Stimulated activated CD4-positive, alpha-beta T cell treated with anti-CD3 and anti-CD28 coated beads, Interleukin-4, amount 100 ng/mL, for 24 hours (primary cell): ENCODE measurements around the gene PNISR.
"Not testable (repeated sequence)": the region's sequence is repeated elsewhere in the genome, so short reads cannot be mapped to it uniquely, and the experiment has no call there.

Experiments used
- DNase-seq: peaks from one replicate; pipeline ENCODE4 v3.0.0-alpha.2; 2020

PNISR gene, protein sequence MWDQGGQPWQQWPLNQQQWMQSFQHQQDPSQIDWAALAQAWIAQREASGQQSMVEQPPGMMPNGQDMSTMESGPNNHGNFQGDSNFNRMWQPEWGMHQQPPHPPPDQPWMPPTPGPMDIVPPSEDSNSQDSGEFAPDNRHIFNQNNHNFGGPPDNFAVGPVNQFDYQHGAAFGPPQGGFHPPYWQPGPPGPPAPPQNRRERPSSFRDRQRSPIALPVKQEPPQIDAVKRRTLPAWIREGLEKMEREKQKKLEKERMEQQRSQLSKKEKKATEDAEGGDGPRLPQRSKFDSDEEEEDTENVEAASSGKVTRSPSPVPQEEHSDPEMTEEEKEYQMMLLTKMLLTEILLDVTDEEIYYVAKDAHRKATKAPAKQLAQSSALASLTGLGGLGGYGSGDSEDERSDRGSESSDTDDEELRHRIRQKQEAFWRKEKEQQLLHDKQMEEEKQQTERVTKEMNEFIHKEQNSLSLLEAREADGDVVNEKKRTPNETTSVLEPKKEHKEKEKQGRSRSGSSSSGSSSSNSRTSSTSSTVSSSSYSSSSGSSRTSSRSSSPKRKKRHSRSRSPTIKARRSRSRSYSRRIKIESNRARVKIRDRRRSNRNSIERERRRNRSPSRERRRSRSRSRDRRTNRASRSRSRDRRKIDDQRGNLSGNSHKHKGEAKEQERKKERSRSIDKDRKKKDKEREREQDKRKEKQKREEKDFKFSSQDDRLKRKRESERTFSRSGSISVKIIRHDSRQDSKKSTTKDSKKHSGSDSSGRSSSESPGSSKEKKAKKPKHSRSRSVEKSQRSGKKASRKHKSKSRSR

DNA sequence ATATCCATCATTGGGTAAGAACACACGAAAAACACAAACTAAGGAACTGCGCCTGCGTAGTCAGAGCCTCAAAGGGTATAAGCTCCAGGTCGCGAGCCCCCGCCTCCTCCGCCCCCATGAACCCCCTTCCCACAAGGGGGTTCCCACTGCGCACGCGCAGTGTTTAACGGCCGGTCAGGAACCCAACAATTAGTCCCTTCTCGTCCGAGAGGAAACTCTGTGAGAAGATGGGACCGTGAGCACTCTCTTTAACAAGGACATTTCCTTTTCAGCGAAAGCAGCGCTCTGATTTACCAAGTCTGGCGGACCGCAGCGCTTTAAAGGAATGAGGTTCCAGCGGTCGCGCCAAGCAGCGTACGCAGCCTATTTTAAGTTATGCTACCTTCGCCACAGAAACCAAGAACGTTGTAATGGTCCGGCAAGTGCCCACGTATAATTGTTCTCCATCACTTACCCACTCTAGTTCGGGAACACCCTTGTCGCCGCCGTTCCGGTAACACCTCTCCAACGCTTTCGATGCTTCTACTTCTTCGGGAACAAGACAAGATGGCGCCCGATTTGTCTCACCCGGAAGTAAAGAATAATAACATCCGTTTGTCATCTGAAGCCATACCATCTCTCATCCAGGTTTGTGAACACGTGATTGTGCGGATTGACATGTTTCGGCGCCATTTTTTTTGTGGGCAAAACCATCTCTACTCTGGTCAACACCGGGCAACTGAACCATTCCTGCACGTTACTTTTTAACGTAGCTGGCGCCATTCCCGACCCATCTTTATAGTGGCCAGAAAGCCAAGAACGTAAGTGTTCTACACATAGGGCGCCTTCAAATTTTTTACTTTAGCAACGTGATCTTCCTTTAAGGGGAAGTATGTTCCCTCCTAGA, at the start of gene PNISR:
Gene PNISR, minus strand, starts transcription at position 548 of the 886 bp plus-strand sequence. CDS start 10,649 bp downstream, outside the sequence.
- peak; percentile 90 for DNase-seq

DNA sequence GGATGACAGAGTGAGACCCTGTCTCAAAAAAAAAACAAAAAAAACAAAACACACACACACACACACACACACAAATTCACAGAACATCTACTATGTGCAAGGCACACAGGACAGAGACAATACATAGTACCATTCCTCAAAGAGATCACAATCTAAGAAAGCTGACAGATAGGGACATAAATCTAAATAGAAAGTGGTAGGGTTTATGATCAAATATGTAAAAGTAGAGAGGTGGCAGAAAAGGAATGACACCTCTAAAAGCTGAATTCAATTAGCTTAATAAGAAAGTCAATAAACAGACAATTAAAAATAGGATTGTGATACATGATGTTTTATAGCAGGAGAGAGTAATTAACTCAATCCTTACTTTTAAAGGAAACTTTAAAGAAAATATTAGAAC, 48.6 kb upstream of the PNISR start:
- DNase-seq, result no peak

DNA sequence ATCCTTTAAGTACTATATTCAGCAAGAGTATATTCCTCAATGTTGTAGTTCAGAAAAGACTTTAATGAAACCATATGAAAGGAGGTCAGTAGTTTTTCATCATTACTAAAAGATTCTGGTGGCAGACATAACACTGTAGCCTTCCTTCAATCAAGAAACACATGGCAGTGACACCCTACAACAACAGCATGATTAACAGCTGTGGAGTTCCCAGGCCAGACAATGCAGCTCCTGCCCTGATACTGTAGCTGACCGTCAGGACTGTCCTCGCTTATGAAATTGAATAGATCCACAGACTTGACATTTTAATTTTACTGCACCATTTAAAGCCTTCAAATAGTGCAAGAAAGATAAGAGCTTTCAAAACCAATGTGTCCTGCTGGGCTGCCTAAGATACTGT, 46.5 kb upstream of the PNISR start:
- no peak for DNase-seq

DNA sequence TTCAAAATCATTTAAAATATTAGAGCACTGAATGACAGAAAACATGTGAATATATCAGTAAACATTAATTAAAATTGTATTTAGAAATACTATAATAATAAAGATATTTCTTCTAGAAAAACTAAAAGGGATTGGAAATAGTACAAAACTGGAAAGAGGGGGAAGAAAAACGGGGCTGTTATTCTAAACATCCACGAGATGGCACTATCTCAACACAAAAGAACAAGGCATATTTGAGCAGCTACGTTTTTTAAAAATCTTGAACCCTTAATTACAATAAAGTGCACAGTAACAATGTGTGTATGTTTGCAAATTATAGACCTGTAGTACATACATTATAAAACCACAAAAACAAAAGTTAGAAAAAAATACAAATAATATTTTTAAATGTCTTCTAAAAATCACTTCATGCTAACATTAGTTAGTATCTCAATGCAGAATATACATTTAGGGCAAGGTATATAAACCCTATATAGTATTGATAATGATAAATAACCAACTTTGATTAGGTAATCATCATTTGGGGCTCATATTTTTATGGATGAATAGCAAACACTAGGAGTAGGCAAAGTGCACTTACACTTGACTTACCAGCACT, 42.5 kb upstream of the PNISR start:
- DNase-seq, result no peak

DNA sequence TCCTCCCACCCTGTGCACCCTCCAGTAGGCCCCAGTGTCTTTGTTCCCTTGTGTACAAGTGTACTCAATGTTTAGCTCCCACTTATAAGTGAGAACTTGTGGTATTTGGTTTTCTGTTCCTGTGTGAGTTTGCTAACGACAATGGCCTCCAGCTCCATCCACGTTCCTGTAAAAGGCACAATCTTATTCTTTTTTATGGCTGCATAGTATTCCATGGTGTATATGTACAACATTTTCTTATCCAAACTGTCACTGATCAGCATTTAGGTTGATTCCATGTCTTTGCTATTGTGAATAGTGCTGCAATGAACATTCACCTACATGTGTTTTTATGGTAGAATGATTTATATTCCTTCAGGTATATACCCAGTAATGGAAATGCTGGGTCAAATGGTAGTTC, 34.0 kb upstream of the PNISR start:
- not testable (repeated sequence) for DNase-seq

DNA sequence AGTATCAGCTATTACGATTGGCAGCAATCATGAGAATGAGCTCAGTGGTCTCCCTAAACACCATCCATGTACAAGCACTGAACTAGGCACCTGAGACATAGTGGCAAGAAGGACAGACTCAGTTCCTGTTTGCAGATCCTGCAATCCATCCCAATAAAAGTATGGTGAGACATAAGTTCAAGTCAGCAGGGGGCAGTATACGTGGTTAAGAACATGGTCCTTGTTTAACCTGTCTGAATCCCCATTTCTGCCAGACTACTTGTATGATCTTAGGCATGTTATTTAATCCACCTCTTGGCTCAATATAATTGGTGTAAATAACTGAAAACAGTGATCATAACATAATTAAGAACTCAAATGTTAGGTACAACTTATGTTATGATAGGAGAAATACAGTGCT, 33.2 kb upstream of the PNISR start:
- DNase-seq, result no peak

DNA sequence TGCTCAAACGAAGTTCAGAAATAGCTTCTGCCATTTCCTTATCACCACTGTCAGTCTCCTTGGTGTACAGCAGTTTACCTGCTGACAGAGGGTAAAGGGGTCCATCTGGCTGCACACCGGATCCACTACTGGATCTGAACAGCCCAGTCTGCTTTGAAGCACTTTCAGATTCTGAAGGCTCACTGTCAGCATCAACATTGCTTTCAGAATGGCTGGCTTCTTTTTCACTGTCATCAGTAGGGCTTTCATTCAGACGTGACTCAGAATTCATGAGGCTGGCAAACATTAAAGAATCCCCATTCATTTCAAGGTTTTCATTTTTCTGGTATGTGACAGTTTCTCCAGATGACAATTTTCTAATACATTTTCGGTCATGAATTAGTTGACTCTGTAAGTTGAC, 21.0 kb upstream of the PNISR start:
- DNase-seq, result no peak

DNA sequence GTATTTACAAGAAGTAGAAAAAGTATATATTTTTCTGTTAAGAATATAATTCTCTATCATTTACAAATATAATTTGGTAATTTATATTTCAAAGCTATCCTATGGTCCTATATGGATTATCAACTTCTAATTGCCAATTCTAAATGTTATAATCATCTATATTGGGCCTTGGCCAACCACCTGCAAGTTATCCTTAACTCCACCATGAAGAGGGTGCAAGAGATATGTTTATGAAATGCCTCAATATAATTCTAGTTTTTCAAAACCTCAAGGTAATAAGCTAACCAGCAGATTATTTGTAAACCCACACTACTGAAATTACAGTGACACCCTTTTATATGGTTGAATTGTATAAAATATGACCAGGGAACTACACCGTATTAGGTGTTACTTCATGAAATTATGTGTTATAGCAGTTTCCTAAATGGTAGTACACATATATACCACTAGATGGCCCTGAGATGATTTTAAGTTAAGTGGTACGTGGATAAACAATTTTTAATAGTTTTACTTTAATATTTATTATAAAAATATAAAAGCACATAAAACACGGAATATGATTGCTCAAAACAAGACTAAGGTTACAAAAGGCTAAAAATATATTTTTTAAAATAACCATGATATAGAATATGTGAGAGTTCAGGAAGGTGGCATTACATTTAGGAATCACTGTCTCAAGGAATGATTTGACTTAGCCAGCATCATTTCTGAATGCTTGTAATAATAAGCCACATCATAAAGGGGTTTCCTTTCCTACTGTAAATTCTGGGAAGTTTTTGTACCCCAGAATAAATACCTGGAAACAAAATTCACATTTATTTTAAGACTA, 9.8 kb upstream of the PNISR start:
- no peak for DNase-seq

DNA sequence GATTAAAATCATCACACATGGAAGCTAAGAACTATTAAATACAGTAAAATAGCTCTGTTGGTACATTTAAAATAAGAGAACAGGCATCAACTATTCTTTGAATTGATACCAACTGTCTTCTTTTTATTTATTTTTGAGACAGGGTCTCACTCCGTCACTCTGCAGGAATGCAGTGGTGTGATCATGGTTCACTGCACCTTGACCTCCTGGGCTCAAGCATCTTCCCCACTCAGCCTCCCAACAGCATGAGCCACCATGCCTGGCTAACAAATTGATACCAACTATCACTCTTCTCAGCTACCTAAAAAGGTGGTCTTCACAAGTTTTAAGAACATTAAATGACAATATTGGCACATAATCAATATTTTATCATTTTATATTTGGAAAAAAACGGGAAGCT, 7.8 kb upstream of the PNISR start:
- no peak for DNase-seq

DNA sequence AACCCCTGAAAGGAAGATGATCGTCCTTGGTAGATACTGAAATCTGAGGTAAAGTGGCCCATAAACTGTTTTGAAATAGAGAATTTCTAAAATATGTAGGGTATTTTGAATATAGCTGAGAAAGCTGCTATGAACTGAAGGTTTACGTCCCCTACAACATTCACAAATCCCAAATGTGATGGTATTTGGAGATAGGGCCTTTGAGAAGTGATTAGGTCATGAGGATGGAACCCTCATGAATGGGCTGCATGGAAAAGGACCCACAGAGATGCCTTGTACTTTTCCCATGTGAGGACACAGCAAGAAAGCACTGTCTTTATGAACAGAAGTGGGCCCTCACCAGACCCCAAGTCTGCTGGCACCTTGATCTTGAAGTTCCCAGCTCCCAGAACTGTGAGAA, 6.8 kb upstream of the PNISR start:
- no peak for DNase-seq

DNA sequence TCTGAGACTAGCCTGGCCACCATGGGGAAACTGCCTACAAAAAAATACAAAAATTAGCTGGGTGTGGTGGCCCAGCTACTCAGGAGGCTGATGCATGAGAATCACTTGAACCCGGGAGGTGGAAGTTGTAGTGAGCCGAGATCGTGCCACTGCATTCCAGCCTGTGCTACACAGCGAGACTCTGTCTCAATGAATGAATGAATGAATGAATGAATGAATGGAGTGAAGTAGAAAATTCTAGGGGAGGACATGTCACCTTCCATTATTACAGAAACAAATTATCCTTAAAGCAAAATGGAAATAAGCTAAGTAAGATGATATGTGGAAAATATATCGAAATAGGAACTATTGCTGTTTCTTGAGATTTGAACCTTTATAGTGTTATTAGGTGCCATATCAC, 2.9 kb upstream of the PNISR start:
- no peak for DNase-seq

DNA sequence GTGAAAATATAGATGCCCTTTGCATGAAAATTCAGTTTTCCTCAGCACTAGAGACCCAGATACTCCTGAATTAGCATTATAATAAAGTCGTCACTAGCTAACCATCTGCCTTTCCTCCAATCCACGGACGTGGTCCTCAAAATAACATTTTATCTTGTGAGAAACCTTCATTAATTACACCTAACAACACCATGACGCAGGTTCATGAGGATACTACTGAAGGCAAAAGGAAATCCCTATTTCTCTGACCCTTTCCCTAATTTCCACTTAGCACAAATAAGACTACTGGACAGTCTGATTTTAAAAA, 1.3 kb upstream of the PNISR start:
- no peak for DNase-seq

DNA sequence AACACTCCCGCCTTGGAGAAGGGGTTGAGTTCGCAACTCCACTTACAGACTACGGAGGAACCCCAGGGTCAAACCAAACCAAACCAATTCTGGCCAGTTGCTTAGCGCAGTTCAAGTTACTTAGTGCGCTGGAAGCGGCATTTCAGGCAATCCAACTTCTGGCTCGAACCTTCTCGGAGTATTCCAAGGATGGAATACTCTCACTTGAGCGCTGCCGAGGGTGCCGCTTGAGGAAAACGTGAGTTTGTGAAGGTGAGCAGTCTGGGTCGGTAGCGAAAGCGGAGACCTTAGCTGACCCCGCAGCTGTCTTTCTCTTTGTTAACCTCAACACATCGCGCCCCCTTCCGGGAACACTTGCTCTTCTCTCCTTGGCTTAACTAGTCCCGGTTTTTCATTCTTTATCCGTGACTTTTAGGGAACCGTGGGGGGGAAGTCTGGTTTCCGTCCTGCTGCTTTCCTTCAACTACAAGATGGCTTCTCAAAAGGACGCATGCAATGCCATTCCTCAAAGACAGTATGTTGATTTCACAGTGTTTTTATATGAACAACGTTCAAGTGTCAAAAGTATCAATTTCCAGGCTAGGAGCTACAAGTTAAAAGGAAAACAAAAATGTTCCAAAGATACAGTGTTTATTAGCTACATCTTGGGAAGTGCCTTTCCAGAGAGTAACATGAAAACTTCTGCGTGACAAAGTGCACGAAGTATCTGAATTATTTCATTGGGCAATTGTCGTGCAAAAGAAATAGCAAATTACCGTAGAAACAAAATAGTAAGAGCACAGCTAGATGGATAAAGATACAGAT, 741 bp upstream of the PNISR start:
- DNase-seq, result peak; percentile 74

DNA sequence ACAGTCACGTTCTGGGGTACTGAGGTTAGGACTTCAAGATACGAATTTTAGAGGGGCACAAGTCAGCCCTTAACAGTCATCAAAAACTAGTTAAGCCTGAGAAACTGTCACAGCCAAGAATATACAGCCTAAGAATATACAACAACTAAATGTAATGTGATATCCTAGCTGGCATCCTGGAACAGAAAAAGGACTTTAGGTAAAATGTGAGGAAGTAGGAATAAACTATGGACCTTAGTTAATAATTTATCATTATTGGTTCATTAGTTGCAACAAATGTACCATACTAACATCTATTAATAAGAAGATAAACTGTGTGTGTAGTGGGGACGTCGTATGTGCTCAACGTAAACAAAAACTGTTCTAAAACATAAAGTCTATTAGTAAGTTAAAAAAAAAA, 1.1 kb downstream of the PNISR start:
- no peak for DNase-seq

DNA sequence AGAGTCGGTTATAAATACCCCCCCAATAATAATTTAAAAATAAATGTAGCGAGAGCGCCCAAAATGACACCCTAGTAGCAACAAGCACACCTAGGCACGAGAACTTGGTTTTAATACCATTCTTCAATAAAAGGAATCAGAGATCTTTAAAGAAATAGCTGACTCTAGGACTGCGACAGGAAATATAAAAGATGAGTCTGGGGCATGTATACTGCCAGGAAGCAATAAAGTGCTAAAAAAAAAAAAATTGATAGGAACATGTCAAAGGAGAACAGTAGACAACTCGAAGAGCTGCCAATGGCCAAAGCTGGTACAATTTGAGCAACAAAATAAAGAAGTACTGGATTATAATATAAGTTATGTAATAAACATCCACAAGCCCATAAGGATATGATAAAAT, 2.2 kb downstream of the PNISR start:
- no peak for DNase-seq

DNA sequence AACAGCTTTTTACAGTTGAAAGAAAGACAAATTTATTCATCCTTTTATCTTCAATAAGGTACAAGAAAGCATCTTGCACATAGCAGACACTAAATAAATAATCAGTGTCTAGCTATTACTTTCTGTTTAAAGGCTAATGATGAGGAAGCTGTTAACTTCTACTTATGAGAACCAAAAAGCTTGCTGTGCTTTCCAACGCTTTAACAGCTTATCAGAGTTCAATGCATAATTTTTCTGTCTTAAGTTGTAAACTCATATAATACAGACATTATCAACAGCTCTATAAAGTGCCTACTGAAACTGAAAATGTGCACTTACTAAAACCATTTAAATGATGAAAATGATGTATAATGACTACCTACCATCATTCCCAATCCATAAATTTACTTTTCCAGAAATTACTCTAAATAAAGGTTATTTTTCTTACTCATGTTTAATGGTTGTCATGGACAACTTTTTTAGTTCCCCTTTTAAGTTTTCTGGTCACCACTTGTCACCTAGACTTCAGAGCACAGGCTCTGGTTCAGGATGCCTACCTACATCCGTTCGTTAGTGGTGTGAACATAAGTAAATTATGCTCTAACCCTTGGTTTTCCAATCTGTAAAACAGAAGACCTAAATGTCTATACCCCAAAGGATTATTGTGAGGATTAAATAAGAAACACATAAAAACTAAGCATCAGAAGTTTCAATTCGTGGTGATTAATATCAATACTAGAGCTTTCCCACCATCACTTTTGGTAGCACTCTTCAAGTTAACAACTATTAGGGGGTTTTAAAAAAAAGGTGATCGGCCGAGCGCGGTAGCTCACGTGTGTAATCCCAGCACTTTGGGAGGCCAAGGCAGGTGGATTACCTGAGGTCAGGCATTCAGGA, 8.0 kb downstream of the PNISR start:
- DNase-seq, result no peak

DNA sequence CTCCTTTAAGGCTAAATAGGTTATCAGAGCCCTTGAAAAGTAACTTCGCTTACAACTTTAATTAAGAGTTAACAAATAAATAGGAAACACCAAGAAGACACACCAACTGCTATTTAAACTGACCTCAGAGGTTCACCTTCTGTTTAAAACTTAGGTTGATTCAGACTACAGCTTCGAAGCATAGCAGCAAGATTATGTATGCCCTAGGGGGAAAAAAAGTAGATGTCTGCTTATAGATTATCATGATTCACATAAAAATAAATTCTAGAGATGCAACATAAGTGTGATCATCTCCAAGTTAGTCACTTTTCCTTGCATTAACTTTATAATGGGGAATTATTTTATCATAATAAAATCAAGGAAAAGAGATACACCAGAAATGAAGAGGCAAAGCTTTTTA, 8.9 kb downstream of the PNISR start:
- no peak for DNase-seq

DNA sequence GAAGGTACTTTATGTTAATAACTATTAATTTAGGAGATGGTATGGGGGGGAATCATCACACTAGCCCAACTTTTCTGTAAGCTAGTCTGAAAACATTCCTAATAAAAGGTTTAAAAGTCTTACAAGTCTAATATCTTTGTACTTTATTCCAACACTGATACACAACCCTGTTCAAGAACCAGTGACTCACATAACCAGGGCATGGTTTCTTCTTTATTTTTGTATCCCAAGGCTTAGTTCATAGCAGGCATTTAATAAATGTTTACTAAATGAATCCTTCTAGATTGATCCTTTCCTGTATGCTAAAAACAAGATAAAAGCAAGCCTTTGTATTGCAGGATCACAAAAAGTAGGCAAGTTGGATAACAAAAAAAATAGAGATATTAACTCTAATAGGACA, 9.7 kb downstream of the PNISR start:
- DNase-seq, result no peak

DNA sequence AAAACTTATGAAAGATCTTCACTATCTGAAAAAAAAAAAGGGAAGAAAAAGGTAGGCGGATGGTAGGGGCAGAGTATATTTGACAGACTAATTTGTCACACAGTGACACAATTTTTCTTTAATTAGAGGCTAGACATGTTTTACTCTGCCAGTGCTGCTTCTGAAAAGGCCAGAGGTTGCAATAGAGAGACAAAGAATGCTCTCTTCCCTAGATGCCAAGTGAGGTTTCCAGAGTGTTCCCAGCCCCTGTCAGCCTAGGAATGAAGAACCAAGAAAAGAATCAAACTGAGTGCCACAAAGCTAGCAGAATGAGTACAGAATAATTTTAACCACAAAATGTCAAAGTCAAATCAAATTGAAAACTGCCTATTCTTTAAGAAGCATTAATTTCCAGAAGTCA, 13.0 kb downstream of the PNISR start:
- no peak for DNase-seq

DNA sequence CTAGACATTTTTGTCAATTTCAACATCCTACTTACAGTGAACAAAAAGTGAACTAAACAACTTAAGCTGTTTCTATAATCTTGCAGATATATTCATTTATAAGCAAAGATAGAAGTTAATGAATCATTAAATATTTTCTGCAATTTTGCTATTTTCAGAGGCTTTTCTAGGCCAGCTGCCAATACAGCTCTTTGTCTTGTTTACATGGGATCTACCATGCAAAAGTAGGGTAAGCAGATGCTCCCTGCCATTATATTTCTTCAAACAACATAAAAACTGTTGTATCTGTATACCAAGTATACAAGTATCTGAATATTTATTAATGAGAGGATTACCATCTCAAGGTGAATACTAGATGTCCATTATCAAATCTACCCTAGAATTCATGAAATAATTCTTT, 15.4 kb downstream of the PNISR start:
- DNase-seq, result no peak
